SK-N-SH (cell line): ENCODE measurements around the gene VENTX. TPM values are rescaled to one million over a fixed set of nuclear protein-coding genes. Genes with fewer than 3 reads are reported as not detected.
A peak's percentile ranks its signal among the peaks of the same experiment; 100 is the strongest.

Source experiments
- CTCF ChIA-PET: fragments of 300-600, 350-600 bp; formaldehyde crosslinking; extraction: SDS; loops from one replicate; lab custom pipeline; 2021; lab: Yijun Ruan, JAX
- POLR2A ChIA-PET: fragments of 350-600 bp; sonication (Branson Sonifier 250); formaldehyde crosslinking; extraction: SDS; loops from one replicate; lab custom pipeline; 2020; ENCODE audit warnings: antibody characterized with exemption, inconsistent platforms; lab: Yijun Ruan, JAX
- DNase-seq: peaks from one replicate; pipeline ENCODE4 v3.0.0; 2012
- H2AFZ ChIP-seq: fragments of 200-600 bp; sonication (generic); 2 replicates; pipeline ENCODE4 v1.8.1; 2016; ENCODE audit warnings: antibody characterized with exemption, mild to moderate bottlenecking, low read depth
- H3F3A ChIP-seq: fragments of 200-600 bp; sonication (generic); replicated peaks from 2 replicates; pipeline ENCODE3; 2016; ENCODE audit warnings: antibody characterized with exemption, mild to moderate bottlenecking; ENCODE audit not compliant: insufficient read depth
- H3K27ac ChIP-seq, 2 experiments: fragments of 200-500 bp in 1 of 2; fragments of 200-600 bp in 1 of 2; sonication (Bioruptor generic) in 1 of 2; sonication (generic), shearing (Covaris generic) in 1 of 2; 2 replicates each; pipeline versions ENCODE4 v1.5.1 to v1.6.1; 2014 to 2016; ENCODE audit warnings: low read depth in 2 of 2, inconsistent platforms in 1 of 2, low read length in 1 of 2, mild to moderate bottlenecking in 1 of 2, mixed read lengths in 1 of 2
- H3K27me3 ChIP-seq: fragments of 200-600 bp; sonication (generic), shearing (Covaris generic); 2 replicates; pipeline ENCODE4 v1.6.1; 2016; ENCODE audit warnings: mixed run types; ENCODE audit not compliant: insufficient read depth
- H3K36me3 ChIP-seq, 2 experiments: fragments of 200-500 bp in 1 of 2; fragments of 200-600 bp in 1 of 2; sonication (Bioruptor generic) in 1 of 2; sonication (generic) in 1 of 2; replicated peaks in 1 of 2; 2 replicates each; pipeline versions ENCODE3 to v1.5.1; 2014 to 2016; ENCODE audit warnings: low read length in 1 of 2, mild to moderate bottlenecking in 1 of 2; ENCODE audit not compliant: insufficient read depth in 2 of 2, control insufficient read depth in 1 of 2
- H3K4me1 ChIP-seq, 2 experiments: fragments of 200-500 bp in 1 of 2; fragments of 200-600 bp in 1 of 2; sonication (Bioruptor generic) in 1 of 2; sonication (generic), shearing (Covaris generic) in 1 of 2; 2 replicates each; pipeline versions ENCODE4 v1.5.1 to v1.6.1; 2014 to 2016; ENCODE audit warnings: low read depth in 1 of 2, low read length in 1 of 2, mixed run types in 1 of 2; ENCODE audit not compliant: insufficient read depth in 2 of 2, control insufficient read depth in 1 of 2
- H3K4me2 ChIP-seq: fragments of 200-600 bp; sonication (generic), shearing (Covaris generic); 2 replicates; pipeline ENCODE4 v1.6.1; 2017; ENCODE audit warnings: mixed run types
- H3K4me3 ChIP-seq, 2 experiments: fragments of 200-500 bp in 1 of 2; fragments of 200-600 bp in 1 of 2; sonication (Bioruptor generic) in 1 of 2; sonication (generic), shearing (Covaris generic) in 1 of 2; 2 replicates each; pipeline versions ENCODE4 v1.5.1 to v1.8.1; 2014 to 2016; ENCODE audit warnings: low read depth in 2 of 2, inconsistent platforms in 1 of 2, low read length in 1 of 2, mild to moderate bottlenecking in 1 of 2, mixed read lengths in 1 of 2, moderate library complexity in 1 of 2
- H3K79me2 ChIP-seq: fragments of 200-600 bp; sonication (generic); 2 replicates; pipeline ENCODE4 v1.8.1; 2017; ENCODE audit warnings: mild to moderate bottlenecking; ENCODE audit not compliant: insufficient read depth
- H3K9ac ChIP-seq: fragments of 200-600 bp; sonication (generic); 2 replicates; pipeline ENCODE4 v1.6.1; 2017; ENCODE audit warnings: mixed run types
- H3K9me2 ChIP-seq: fragments of 200-600 bp; sonication (generic); 2 replicates; pipeline ENCODE4 v1.6.1; 2017; ENCODE audit warnings: mixed run types
- H3K9me3 ChIP-seq: fragments of 200-600 bp; sonication (generic); 2 replicates; pipeline ENCODE4 v1.6.1; 2017; ENCODE audit warnings: mixed run types, mild to moderate bottlenecking, moderate library complexity
- H4K20me1 ChIP-seq: fragments of 200-600 bp; sonication (generic); 2 replicates; pipeline ENCODE4 v1.6.1; 2017; ENCODE audit warnings: mild to moderate bottlenecking, mixed run types; ENCODE audit not compliant: insufficient read depth
- CHD2 ChIP-seq: fragments of 150-350 bp; IDR thresholded peaks from 2 replicates; pipeline ENCODE4 v1.6.1; 2018; ENCODE audit warnings: low read length; ENCODE audit not compliant: partially characterized antibody
- CTCF ChIP-seq: fragments of 200-600 bp; sonication (generic); IDR thresholded peaks from 2 replicates; pipeline ENCODE4 v1.6.1; 2017; ENCODE audit warnings: antibody characterized with exemption, mild to moderate bottlenecking, moderate library complexity
- IRF3 ChIP-seq: fragments of 150-350 bp; IDR thresholded peaks from 2 replicates; pipeline ENCODE4 v1.6.1; 2016; ENCODE audit warnings: mild to moderate bottlenecking, low read depth, low read length
- MEF2A ChIP-seq: IDR thresholded peaks from 2 replicates; pipeline ENCODE4 v1.4.0; 2012; ENCODE audit warnings: low read depth, borderline replicate concordance
- POLR2AphosphoS5 ChIP-seq: IDR thresholded peaks from 2 replicates; pipeline ENCODE4 v1.6.1; 2012; ENCODE audit warnings: low read depth, low read length
- RAD21 ChIP-seq: IDR thresholded peaks from 2 replicates; pipeline ENCODE4 v1.6.1; 2012; ENCODE audit warnings: mild to moderate bottlenecking, low read length
- RFX5 ChIP-seq: IDR thresholded peaks from 2 replicates; pipeline ENCODE4 v1.6.1; 2012; ENCODE audit warnings: mild to moderate bottlenecking, improper control_type of control experiment, low read length
- SIN3A ChIP-seq: IDR thresholded peaks from 2 replicates; pipeline ENCODE4 v1.6.1; 2012; ENCODE audit warnings: low read depth, mild to moderate bottlenecking, low read length, moderate library complexity, borderline replicate concordance
- TAF1 ChIP-seq: IDR thresholded peaks from 2 replicates; pipeline ENCODE4 v1.6.1; 2012; ENCODE audit warnings: low read depth, mild to moderate bottlenecking, low read length, moderate library complexity, borderline replicate concordance
- TCF12 ChIP-seq: IDR thresholded peaks from 2 replicates; pipeline ENCODE4 v1.4.0; 2012
- TEAD4 ChIP-seq: IDR thresholded peaks from 2 replicates; pipeline ENCODE4 v1.4.0; 2012; ENCODE audit warnings: mild to moderate bottlenecking, borderline replicate concordance; ENCODE audit not compliant: insufficient read depth
- USF2 ChIP-seq: fragments of 150-350 bp; IDR thresholded peaks from 2 replicates; pipeline ENCODE4 v1.6.1; 2017; ENCODE audit warnings: antibody characterized with exemption, low read length, low read depth, borderline replicate concordance
- YY1 ChIP-seq: IDR thresholded peaks from 2 replicates; pipeline ENCODE4 v1.4.0; 2012; ENCODE audit warnings: low read depth, mild to moderate bottlenecking
- WGBS: methylation state at CpG from one replicate; pipeline ENCODE4 v1.1.6; 2017; ENCODE audit warnings: low lambda C conversion rate; 5-methylcytosine and 5-hydroxymethylcytosine counted together
- polyA plus RNA-seq, 3 experiments: library from polyadenylated mRNA; depleted of rRNA; stranded (reverse); fragments of >200 nt; gene quantifications; 2 replicates each; pipeline ENCODE4 v1.2.3, GENCODE V29; 2012

Gene VENTX
- polyA plus RNA-seq, 1 of the 3 experiments (the other 2 are of a cell fraction): not detected

GRCh38 chr10:133235265-133235855 is 2.3 kb upstream of the VENTX start:
- H3K4me2 ChIP-seq: 0 out of 2 replicates have a peak overlapping the region, but pooled peaks have one; percentile 47
- peaks cover 77% of the 10 kb centered on the region for H3K27me3 ChIP-seq
- DNase-seq: no peak
- no peak for TF ChIP-seq USF2
- no peak for TF ChIP-seq RFX5
- no peak for TF ChIP-seq YY1
- no peak for TF ChIP-seq TAF1
- TF ChIP-seq RAD21: no peak
- no peak for TF ChIP-seq CHD2
- TF ChIP-seq MEF2A: no peak
- no peak overlapping the region for H2AFZ ChIP-seq
- no peaks in the 10 kb centered on the region for H3K4me1 ChIP-seq
- H4K20me1 ChIP-seq: no peaks in the 10 kb centered on the region
- ChIA-PET CTCF (no interaction called here), POLR2A (no interaction called here)
- H3K9me2 ChIP-seq: no peaks in the 10 kb centered on the region
- H3F3A ChIP-seq: no peaks in the 10 kb centered on the region
- H3K36me3 ChIP-seq: no peaks in the 10 kb centered on the region
- H3K27ac ChIP-seq: no peak overlapping the region
- no peak overlapping the region for H3K4me3 ChIP-seq
- WGBS: 10% methylated on average over 2 of the region's 48 CpGs
- no peak overlapping the region for H3K9ac ChIP-seq
- no peaks in the 10 kb centered on the region for H3K79me2 ChIP-seq
- no peaks in the 10 kb centered on the region for H3K9me3 ChIP-seq

GRCh38 chr10:133235932-133236331 is 1.7 kb upstream of the VENTX start:
- H3K4me1 ChIP-seq: no peaks in the 10 kb centered on the region
- 8% methylated on average over 8 of the region's 18 CpGs for WGBS
- DNase-seq: no peak
- H3K9me2 ChIP-seq: no peaks in the 10 kb centered on the region
- H3K9me3 ChIP-seq: no peaks in the 10 kb centered on the region
- H3K27me3 ChIP-seq: peaks cover 77% of the 10 kb centered on the region
- no peak overlapping the region for H2AFZ ChIP-seq
- no peaks in the 10 kb centered on the region for H3F3A ChIP-seq
- H3K79me2 ChIP-seq: no peaks in the 10 kb centered on the region
- no peaks in the 10 kb centered on the region for H3K36me3 ChIP-seq
- TF ChIP-seq IRF3 (no peak), TAF1 (no peak), POLR2AphosphoS5 (no peak), CTCF (no peak), TCF12 (no peak), TEAD4 (no peak), SIN3A (no peak), RFX5 (no peak), YY1 (no peak)
- no peaks in the 10 kb centered on the region for H4K20me1 ChIP-seq
- H3K4me3 ChIP-seq: no peak overlapping the region
- no peak overlapping the region for H3K4me2 ChIP-seq
- CTCF ChIA-PET: no interaction called here
- no peak overlapping the region for H3K27ac ChIP-seq
- no peak overlapping the region for H3K9ac ChIP-seq
- POLR2A ChIA-PET: no interaction called here
